Measurements from ENCODE around the gene MRC1. TPM values are rescaled to one million over a fixed set of nuclear protein-coding genes. Genes with fewer than 3 reads are reported as not detected.

Gene MRC1
- total and polyA plus RNA-seq, 10 of the 15 experiments (the other 5 are each of a cell fraction or from before 2014, with no cell fraction given), result 0.01 to 0.21 (median 0.03) TPM; not detected in 5

DNA sequence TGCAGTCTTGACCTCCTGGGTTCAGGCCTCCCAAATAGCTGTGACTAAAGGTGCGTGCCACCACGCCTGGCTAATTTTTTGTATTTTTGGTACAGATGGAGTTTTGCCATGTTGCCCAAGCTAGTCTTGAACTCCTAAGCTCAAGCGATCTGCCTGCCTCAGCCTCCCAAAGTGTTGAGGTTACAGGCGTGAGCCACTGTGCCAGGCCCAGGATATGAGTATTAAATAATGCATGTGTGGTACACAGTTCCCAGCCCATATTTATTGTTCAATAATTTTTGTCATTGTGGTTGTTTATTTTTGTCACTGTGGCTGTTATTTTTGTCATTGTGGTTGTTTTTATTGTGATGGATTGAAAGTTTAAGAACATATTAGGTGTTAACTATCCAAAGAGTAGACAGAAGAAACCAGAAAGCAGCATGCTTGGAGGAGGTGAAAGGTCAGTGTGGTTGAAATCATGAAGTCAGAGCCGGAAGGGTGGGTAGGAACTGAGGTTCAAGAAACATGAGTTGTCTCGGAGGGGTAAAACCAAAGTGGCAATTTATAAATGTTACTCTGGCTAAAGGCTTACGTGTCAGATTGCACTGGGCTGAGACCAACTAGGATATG is 45.0 kb downstream of the MRC1 start (continued):
- TF ChIP-seq PBX3 (IDR thresholded peaks at IDR 0.05; ENCODE audit: insufficient replicate concordance, low read depth, low read length), result no peak
- TF ChIP-seq, protein P1, sequence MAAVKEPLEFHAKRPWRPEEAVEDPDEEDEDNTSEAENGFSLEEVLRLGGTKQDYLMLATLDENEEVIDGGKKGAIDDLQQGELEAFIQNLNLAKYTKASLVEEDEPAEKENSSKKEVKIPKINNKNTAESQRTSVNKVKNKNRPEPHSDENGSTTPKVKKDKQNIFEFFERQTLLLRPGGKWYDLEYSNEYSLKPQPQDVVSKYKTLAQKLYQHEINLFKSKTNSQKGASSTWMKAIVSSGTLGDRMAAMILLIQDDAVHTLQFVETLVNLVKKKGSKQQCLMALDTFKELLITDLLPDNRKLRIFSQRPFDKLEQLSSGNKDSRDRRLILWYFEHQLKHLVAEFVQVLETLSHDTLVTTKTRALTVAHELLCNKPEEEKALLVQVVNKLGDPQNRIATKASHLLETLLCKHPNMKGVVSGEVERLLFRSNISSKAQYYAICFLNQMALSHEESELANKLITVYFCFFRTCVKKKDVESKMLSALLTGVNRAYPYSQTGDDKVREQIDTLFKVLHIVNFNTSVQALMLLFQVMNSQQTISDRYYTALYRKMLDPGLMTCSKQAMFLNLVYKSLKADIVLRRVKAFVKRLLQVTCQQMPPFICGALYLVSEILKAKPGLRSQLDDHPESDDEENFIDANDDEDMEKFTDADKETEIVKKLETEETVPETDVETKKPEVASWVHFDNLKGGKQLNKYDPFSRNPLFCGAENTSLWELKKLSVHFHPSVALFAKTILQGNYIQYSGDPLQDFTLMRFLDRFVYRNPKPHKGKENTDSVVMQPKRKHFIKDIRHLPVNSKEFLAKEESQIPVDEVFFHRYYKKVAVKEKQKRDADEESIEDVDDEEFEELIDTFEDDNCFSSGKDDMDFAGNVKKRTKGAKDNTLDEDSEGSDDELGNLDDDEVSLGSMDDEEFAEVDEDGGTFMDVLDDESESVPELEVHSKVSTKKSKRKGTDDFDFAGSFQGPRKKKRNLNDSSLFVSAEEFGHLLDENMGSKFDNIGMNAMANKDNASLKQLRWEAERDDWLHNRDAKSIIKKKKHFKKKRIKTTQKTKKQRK (IDR thresholded peaks at IDR 0.05; ENCODE audit: low read depth, low read length), result no peak
- TF ChIP-seq RBBP5 (conservative IDR thresholded peaks at IDR 0.05), result no peak
- peak; percentile 25 to 42; a peak in 2 of 4 replicates for TF ChIP-seq IKZF2 (IDR thresholded peaks at IDR 0.05)
- TF ChIP-seq IKZF1 (conservative IDR thresholded peaks at IDR 0.05), result 0 out of 2 replicates have a peak, but pooled peaks have one; percentile 11
- no peak for TF ChIP-seq BCL3 (IDR thresholded peaks at IDR 0.05; ENCODE audit: borderline replicate concordance, insufficient read depth, low read depth, low read length, poor library complexity, severe bottlenecking)
- no peak for TF ChIP-seq BRCA1 (IDR thresholded peaks at IDR 0.05; ENCODE audit: low read depth, low read length)
- TF ChIP-seq ZSCAN29 (IDR thresholded peaks at IDR 0.05), result no peak
- TF ChIP-seq YY1 (IDR thresholded peaks at IDR 0.05; ENCODE audit: low read depth, low read length), result no peak
- TF ChIP-seq SKIL (IDR thresholded peaks at IDR 0.05; ENCODE audit: low read depth, poor library complexity, severe bottlenecking), result peak; percentile 44
- TF ChIP-seq ZNF384 (IDR thresholded peaks at IDR 0.05; ENCODE audit: borderline replicate concordance, low read depth, low read length), result no peak
- no peak for TF ChIP-seq PAX5 (IDR thresholded peaks at IDR 0.05; ENCODE audit: borderline replicate concordance, low read depth, low read length)
- TF ChIP-seq ZBTB33 (IDR thresholded peaks at IDR 0.05), result no peak
- TF ChIP-seq TCF3 (IDR thresholded peaks at IDR 0.05; ENCODE audit: borderline replicate concordance, insufficient read depth, low read depth, low read length), result no peak
- peak; percentile 84 for TF ChIP-seq NR2F1 (conservative IDR thresholded peaks at IDR 0.05)
- no peak for TF ChIP-seq POLR2AphosphoS5 (IDR thresholded peaks at IDR 0.05; ENCODE audit: low read length)
- no peak for TF ChIP-seq ZNF274 (IDR thresholded peaks at IDR 0.05; ENCODE audit: insufficient read depth, insufficient read length)
- no peak for TF ChIP-seq MYC (IDR thresholded peaks at IDR 0.05; ENCODE audit: insufficient read depth, insufficient read length, insufficient replicate concordance, low read length, severe bottlenecking)
- no peak for TF ChIP-seq HDGF (IDR thresholded peaks at IDR 0.05)
- no peak for TF ChIP-seq FOS (IDR thresholded peaks at IDR 0.05; ENCODE audit: borderline replicate concordance, extremely low read depth, insufficient read length)
- no peak for TF ChIP-seq SMAD1 (IDR thresholded peaks at IDR 0.05; ENCODE audit: low read depth, partially characterized antibody)

Data from GM12878 (cell line).